GM12878 (cell line): Measurements from ENCODE around the gene TMIGD3. TPM values are rescaled to one million over a fixed set of nuclear protein-coding genes. Genes with fewer than 3 reads are reported as not detected.

ENCODE experiments used
- ATAC-seq: fragments of 200-7000 bp; cut with Tn5 transposase; 3 replicates; pipeline ENCODE4 v1.9.1; 2020; ENCODE audit warnings: mild to moderate bottlenecking, moderate library complexity
- BruUV-seq: library from RNA; stranded (reverse); fragments of 400-500 nt; replicated peaks from 2 replicates; lab custom pipeline; 2021; lab: Mats Ljungman, UMichigan
- CTCF ChIA-PET: fragments of 300-600 bp; sonication (Branson Sonifier 250); formaldehyde crosslinking; extraction: SDS; loops from one replicate; lab custom pipeline; 2021; ENCODE audit warnings: inconsistent platforms; lab: Yijun Ruan, JAX
- POLR2A ChIA-PET: fragments of 350-600 bp; formaldehyde crosslinking; extraction: SDS; loops from one replicate; lab custom pipeline; 2021; ENCODE audit warnings: inconsistent platforms; lab: Charles Lee
- RAD21 ChIA-PET: fragments of 300-600 bp; sonication (Branson Sonifier 250); formaldehyde crosslinking; loops from one replicate; lab custom pipeline; 2023; ENCODE audit warnings: antibody characterized with exemption; ENCODE audit not compliant: unreplicated experiment; lab: Charles Lee
- SMC1A ChIA-PET: fragments of 300-600 bp; sonication (Branson Sonifier 250); formaldehyde crosslinking; loops from one replicate; lab custom pipeline; 2023; ENCODE audit not compliant: unreplicated experiment, uncharacterized antibody; lab: Charles Lee
- DNase-seq: peaks from one replicate; pipeline ENCODE4 v3.0.0-alpha.2; 2011; ENCODE audit warnings: low read depth, low spot score
- FAIRE-seq: peaks from 3 replicates; lab custom pipeline; 2011; peaks lifted over from hg19 to GRCh38; lab: Jason Lieb, UNC
- H2AFZ ChIP-seq: 2 replicates; pipeline ENCODE4 v1.6.0; 2011; ENCODE audit warnings: low read depth, low read length, control low read depth; ENCODE audit not compliant: control insufficient read depth
- H3K27ac ChIP-seq: 2 replicates; pipeline ENCODE4 v1.5.1; 2011; ENCODE audit warnings: control low read depth; ENCODE audit not compliant: control insufficient read depth, insufficient read depth
- H3K27me3 ChIP-seq, 2 experiments: replicated peaks in 1 of 2; 2 replicates each; pipeline versions ENCODE4 v1.6.0 to v1.6.1; 2011; ENCODE audit warnings: low read length in 1 of 2; ENCODE audit not compliant: control insufficient read depth in 2 of 2, insufficient read depth in 2 of 2
- H3K36me3 ChIP-seq, 2 experiments: 2 replicates each; pipeline ENCODE4 v1.5.1; 2011; ENCODE audit warnings: low read length in 1 of 2; ENCODE audit not compliant: control insufficient read depth in 2 of 2, insufficient read depth in 2 of 2
- H3K4me1 ChIP-seq: 2 replicates; pipeline ENCODE4 v1.6.1; 2011; ENCODE audit warnings: mild to moderate bottlenecking, low read length, moderate library complexity, mixed read lengths; ENCODE audit not compliant: control insufficient read depth, insufficient read depth
- H3K4me2 ChIP-seq: 2 replicates; pipeline ENCODE4 v1.6.0; 2011; ENCODE audit warnings: control low read depth; ENCODE audit not compliant: control insufficient read depth, insufficient read depth
- H3K4me3 ChIP-seq: fragments of 200-600 bp; sonication (generic); 2 replicates; pipeline ENCODE4 v1.5.1; 2016
- H3K79me2 ChIP-seq: 2 replicates; pipeline ENCODE4 v1.6.0; 2011; ENCODE audit warnings: low read length; ENCODE audit not compliant: control insufficient read depth, insufficient read depth
- H3K9ac ChIP-seq: 2 replicates; pipeline ENCODE4 v1.8.0; 2011; ENCODE audit warnings: low read length, control low read depth, mixed read lengths; ENCODE audit not compliant: control insufficient read depth, insufficient read depth
- H3K9me3 ChIP-seq: replicated peaks from 3 replicates; pipeline ENCODE4 v1.5.1; 2011; ENCODE audit warnings: mild to moderate bottlenecking, low read length; ENCODE audit not compliant: control insufficient read depth, insufficient read depth
- H4K20me1 ChIP-seq: 2 replicates; pipeline ENCODE4 v1.6.0; 2011; ENCODE audit not compliant: control insufficient read depth, insufficient read depth
- ATF2 ChIP-seq: IDR thresholded peaks from 2 replicates; pipeline ENCODE4 v1.6.1; 2012; ENCODE audit warnings: low read length, inconsistent platforms
- CREM ChIP-seq: IDR thresholded peaks from 2 replicates; pipeline ENCODE4 v1.6.1; 2014; ENCODE audit warnings: antibody characterized with exemption, low read depth
- MYB ChIP-seq: fragments of 150-350 bp; IDR thresholded peaks from 2 replicates; pipeline ENCODE4 v1.6.1; 2014; ENCODE audit warnings: mild to moderate bottlenecking, low read depth, low read length, borderline replicate concordance
- NR2C1 ChIP-seq: fragments of 450-650 bp; IDR thresholded peaks from 2 replicates; pipeline ENCODE4 v1.6.1; 2017; ENCODE audit warnings: antibody characterized with exemption, mild to moderate bottlenecking, moderate library complexity
- RB1 ChIP-seq: fragments of 450-650 bp; formaldehyde crosslinking; IDR thresholded peaks from 2 replicates; pipeline ENCODE4 v1.6.1; 2017; ENCODE audit warnings: mild to moderate bottlenecking, borderline replicate concordance
- SPI1 ChIP-seq: IDR thresholded peaks from 2 replicates; pipeline ENCODE4 v1.6.1; 2011; ENCODE audit warnings: low read depth, mild to moderate bottlenecking, low read length, moderate library complexity, borderline replicate concordance; ENCODE audit not compliant: insufficient read depth
- SUPT20H ChIP-seq: IDR thresholded peaks from 2 replicates; pipeline ENCODE4 v1.6.1; 2011; ENCODE audit warnings: low read depth, mild to moderate bottlenecking, low read length, moderate library complexity, borderline replicate concordance; ENCODE audit not compliant: control insufficient read depth
- SUZ12 ChIP-seq: fragments of 200-600 bp; sonication (generic); IDR thresholded peaks from one replicate; pipeline ENCODE4 v1.6.1; 2018; ENCODE audit warnings: antibody characterized with exemption, mild to moderate bottlenecking; ENCODE audit not compliant: unreplicated experiment
- ZBTB40 ChIP-seq: fragments of 450-650 bp; IDR thresholded peaks from 2 replicates; pipeline ENCODE4 v1.6.1; 2016; ENCODE audit warnings: mild to moderate bottlenecking, moderate library complexity, borderline replicate concordance
- ZNF217 ChIP-seq: fragments of 450-650 bp; IDR thresholded peaks from 2 replicates; pipeline ENCODE4 v1.6.1; 2017; ENCODE audit warnings: antibody characterized with exemption, mild to moderate bottlenecking
- WGBS: methylation state at CpG from one replicate; pipeline ENCODE4 v1.1.6; 2016; ENCODE audit warnings: low lambda C conversion rate; ENCODE audit not compliant: insufficient replicate concordance, insufficient coverage; ENCODE audit errors: missing lambda C conversion rate; 5-methylcytosine and 5-hydroxymethylcytosine counted together
- in situ Hi-C: fragments of 300-500 bp; cut with MboI; formaldehyde crosslinking; loops from 9 replicates; pipeline ENCODE4 v1.14.3; 2018; ENCODE audit warnings: mixed read lengths
- intact Hi-C: fragments of 100-400 bp; cut with micrococcal nuclease; formaldehyde crosslinking; loops from one replicate; pipeline ENCODE4 v1.14.2; 2022; ENCODE audit not compliant: unreplicated experiment
- polyA plus RNA-seq, 11 experiments: library from polyadenylated mRNA; depleted of rRNA in 4 of 11; unstranded in 6 of 11; stranded (reverse) in 5 of 11; fragments of >200 nt; fragmentation: Nextera tagmentation in 4 of 11; fragmentation: Illumina TruSeq in 1 of 11; extraction: Ambion mirVana in 4 of 11; extraction: Trizol in 1 of 11; gene quantifications; 1 replicate in 1 of 11; 2 replicates in 10 of 11; pipeline versions ENCODE4 v1.2.1 to v1.2.3, GENCODE V29; 2011 to 2016; ENCODE audit warnings: inconsistent platforms in 2 of 11, missing spikeins in 2 of 11, low read depth in 1 of 11
- total RNA-seq, 4 experiments: library from RNA; depleted of rRNA in 3 of 4; stranded (reverse); fragments of >200 nt in 3 of 4; fragmentation: Illumina TruSeq in 1 of 4; extraction: Trizol in 1 of 4; gene quantifications; 2 replicates each; pipeline versions ENCODE4 v1.2.1 to v1.2.3, GENCODE V29; 2013 to 2021
- TF ChIP-seq, protein P1 (sequence below): IDR thresholded peaks from 2 replicates; pipeline ENCODE4 v1.6.1; 2012; ENCODE audit warnings: low read depth, low read length, improper control_type of control experiment

Gene TMIGD3
- total and polyA plus RNA-seq, 10 of the 15 experiments (the other 5 are each of a cell fraction or from before 2014, with no cell fraction given) = 0.17 TPM; not detected in 9

- WGBS = 58% methylated on average over 4 of the region's 4 CpGs
- ChIA-PET RAD21 (no interaction called here), SMC1A (interaction anchor here (0.7 kb wide), 1 partner anchor 1019 kb away, joined by 5 read pairs; no protein-coding TSS in a partner anchor), CTCF (interaction anchor here (0.7 kb wide), 1 partner anchor 34 kb away, joined by 3 read pairs; no protein-coding TSS in a partner anchor), POLR2A (interaction anchor here (0.6 kb wide), 1 partner anchor 56 kb away, joined by 4 read pairs; no protein-coding TSS in a partner anchor)
- BruUV-seq = no TSS peak
- Histone ChIP-seq H3K27me3 (no peaks in the 10 kb centered on the region), H3K79me2 (no peaks in the 10 kb centered on the region), H3K27ac (no peak overlapping the region), H3K4me1 (no peaks in the 10 kb centered on the region), H3K9me3 (no peaks in the 10 kb centered on the region), H3K36me3 (no peaks in the 10 kb centered on the region), H3K4me3 (no peak overlapping the region), H2AFZ (no peak overlapping the region), H3K9ac (no peak overlapping the region)
- in situ Hi-C loops = no loop called here
- FAIRE-seq = no peak
- no peak for TF ChIP-seq CREM
- no peak for TF ChIP-seq SPI1
- TF ChIP-seq, protein P1, sequence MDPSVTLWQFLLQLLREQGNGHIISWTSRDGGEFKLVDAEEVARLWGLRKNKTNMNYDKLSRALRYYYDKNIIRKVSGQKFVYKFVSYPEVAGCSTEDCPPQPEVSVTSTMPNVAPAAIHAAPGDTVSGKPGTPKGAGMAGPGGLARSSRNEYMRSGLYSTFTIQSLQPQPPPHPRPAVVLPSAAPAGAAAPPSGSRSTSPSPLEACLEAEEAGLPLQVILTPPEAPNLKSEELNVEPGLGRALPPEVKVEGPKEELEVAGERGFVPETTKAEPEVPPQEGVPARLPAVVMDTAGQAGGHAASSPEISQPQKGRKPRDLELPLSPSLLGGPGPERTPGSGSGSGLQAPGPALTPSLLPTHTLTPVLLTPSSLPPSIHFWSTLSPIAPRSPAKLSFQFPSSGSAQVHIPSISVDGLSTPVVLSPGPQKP = no peak
- no peak for TF ChIP-seq SUPT20H
- no peak for TF ChIP-seq ZNF217
- TF ChIP-seq, all 136 proteins: peak for 0
- Histone ChIP-seq H3K4me2 (no peak overlapping the region), H4K20me1 (no peaks in the 10 kb centered on the region)
- intact Hi-C loops = no loop called here
- ATAC-seq = no peak
- DNase-seq = no peak
Observed at GRCh38 chr1:111541721-111542120, 38.3 kb upstream of the TMIGD3 start.

DNA sequence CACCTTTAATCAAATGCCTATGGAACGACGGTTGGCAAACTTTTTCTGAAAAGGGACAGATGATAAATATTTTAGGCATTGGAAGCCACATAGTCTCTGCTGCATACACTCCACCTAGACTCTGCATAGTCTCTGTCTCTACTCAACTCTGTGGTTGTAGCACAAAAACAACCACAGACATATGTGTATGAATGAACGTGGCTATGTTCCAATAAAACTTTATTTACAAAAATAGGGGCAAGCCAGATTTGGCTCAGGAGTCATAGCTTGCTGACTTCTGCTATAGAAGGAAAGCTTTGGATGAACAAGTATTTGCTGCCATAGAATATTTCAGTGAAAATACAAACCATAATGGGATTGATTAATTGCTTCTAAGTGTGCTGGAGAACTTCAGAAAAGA is 37.5 kb upstream of the TMIGD3 start:
- DNase-seq = no peak
- in situ Hi-C loops (no loop called here), intact Hi-C loops (no loop called here)
- Histone ChIP-seq H2AFZ (no peak overlapping the region), H3K79me2 (no peaks in the 10 kb centered on the region), H3K9ac (no peak overlapping the region), H3K27me3 (no peaks in the 10 kb centered on the region), H3K4me1 (no peaks in the 10 kb centered on the region), H3K9me3 (no peaks in the 10 kb centered on the region), H3K4me3 (no peak overlapping the region), H4K20me1 (no peaks in the 10 kb centered on the region), H3K27ac (no peak overlapping the region), H3K36me3 (no peaks in the 10 kb centered on the region), H3K4me2 (no peak overlapping the region)
- SMC1A ChIA-PET = interaction anchor here (0.7 to 1.3 kb wide), 3 partner anchors 32 to 1018 kb away, joined by 3 to 5 read pairs (median 4); no protein-coding TSS in a partner anchor
- RAD21 ChIA-PET = no interaction called here
- no peak for ATAC-seq
- WGBS = 73% methylated on average over 3 of the region's 3 CpGs
- CTCF ChIA-PET = interaction anchor here (0.7 kb wide), 1 partner anchor 33 kb away, joined by 3 read pairs; no protein-coding TSS in a partner anchor
- POLR2A ChIA-PET = no interaction called here
- BruUV-seq = no TSS peak
- FAIRE-seq = no peak
- TF ChIP-seq MYB (no peak), SUZ12 (no peak), RB1 (no peak), NR2C1 (no peak), ZBTB40 (peak; percentile 63), ATF2 (no peak)
